ENCODE measurements around the gene ADAMTS2. TPM values are rescaled to one million over a fixed set of nuclear protein-coding genes. Genes with fewer than 3 reads are reported as not detected.

Gene ADAMTS2
- total and polyA plus RNA-seq, 2 donors (not counting 3 experiments of a cell fraction or from before 2014, with no cell fraction given) = not detected

- H3K9ac ChIP-seq (replicated peaks; ENCODE audit: extremely low read depth, insufficient read depth, low read length) = no peak overlapping the region
- no peaks in the 10 kb centered on the region for H3K27me3 ChIP-seq (ENCODE audit: control insufficient read depth in 2 of 2, insufficient read depth in 2 of 2, low read length in 2 of 2)
- DNase-seq (ENCODE audit: low read depth, low spot score) (no peak), FAIRE-seq (no peak)
- BruUV-seq (replicated peaks) = no TSS peak
- no peak overlapping the region for H3K4me2 ChIP-seq (ENCODE audit: insufficient read depth, low read length)
- intact Hi-C loops (cut with micrococcal nuclease) = no loop called here
- no peak overlapping the region for H3K27ac ChIP-seq (ENCODE audit: insufficient read depth, low read depth, low read length)
- H3K9me3 ChIP-seq (replicated peaks; ENCODE audit: control insufficient read depth, insufficient read depth, low read length) = no peaks in the 10 kb centered on the region
- no peaks in the 10 kb centered on the region for H4K20me1 ChIP-seq (replicated peaks; ENCODE audit: control insufficient read depth, extremely low read depth, insufficient read depth, low read length)
- H2AFZ ChIP-seq (ENCODE audit: low read depth, low read length) = no peak overlapping the region
- dilution Hi-C loops (cut with MboI; ENCODE audit: extremely low pct_ligation_motif_present, low sequenced_read_pairs) = no loop called here
- ChIA-PET POLR2A (no interaction called here), CTCF (no interaction called here)
- H3K4me3 ChIP-seq (replicated peaks in 1 of 3; ENCODE audit: insufficient read depth in 1 of 3, low read depth in 1 of 3, low read length in 3 of 3) = no peak overlapping the region
- H3K79me2 ChIP-seq (ENCODE audit: control insufficient read depth, insufficient read depth, low read length) = no peaks in the 10 kb centered on the region
- TF ChIP-seq POLR2AphosphoS5 (IDR thresholded peaks at IDR 0.05; ENCODE audit: insufficient read depth, low read depth, low read length) (no peak), EZH2 (IDR thresholded peaks at IDR 0.05; ENCODE audit: borderline replicate concordance, low read depth, low read length, severe bottlenecking) (no peak), MYC (IDR thresholded peaks at IDR 0.05; ENCODE audit: low read depth, low read length) (no peak), JUN (IDR thresholded peaks at IDR 0.05; ENCODE audit: borderline replicate concordance, insufficient read depth, insufficient read length, low read depth) (no peak), FOS (IDR thresholded peaks at IDR 0.05; ENCODE audit: borderline replicate concordance, insufficient read depth, low read length) (no peak), POLR2A (IDR thresholded peaks at IDR 0.05; ENCODE audit: low read depth, low read length) (no peak), GATA2 (IDR thresholded peaks at IDR 0.05; ENCODE audit: insufficient read depth, insufficient read length, low read depth, low read length) (no peak)
- TF ChIP-seq, protein P1, sequence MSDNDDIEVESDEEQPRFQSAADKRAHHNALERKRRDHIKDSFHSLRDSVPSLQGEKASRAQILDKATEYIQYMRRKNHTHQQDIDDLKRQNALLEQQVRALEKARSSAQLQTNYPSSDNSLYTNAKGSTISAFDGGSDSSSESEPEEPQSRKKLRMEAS (IDR thresholded peaks at IDR 0.05; ENCODE audit: insufficient read depth, insufficient read length) = no peak
- TF ChIP-seq, protein P2, sequence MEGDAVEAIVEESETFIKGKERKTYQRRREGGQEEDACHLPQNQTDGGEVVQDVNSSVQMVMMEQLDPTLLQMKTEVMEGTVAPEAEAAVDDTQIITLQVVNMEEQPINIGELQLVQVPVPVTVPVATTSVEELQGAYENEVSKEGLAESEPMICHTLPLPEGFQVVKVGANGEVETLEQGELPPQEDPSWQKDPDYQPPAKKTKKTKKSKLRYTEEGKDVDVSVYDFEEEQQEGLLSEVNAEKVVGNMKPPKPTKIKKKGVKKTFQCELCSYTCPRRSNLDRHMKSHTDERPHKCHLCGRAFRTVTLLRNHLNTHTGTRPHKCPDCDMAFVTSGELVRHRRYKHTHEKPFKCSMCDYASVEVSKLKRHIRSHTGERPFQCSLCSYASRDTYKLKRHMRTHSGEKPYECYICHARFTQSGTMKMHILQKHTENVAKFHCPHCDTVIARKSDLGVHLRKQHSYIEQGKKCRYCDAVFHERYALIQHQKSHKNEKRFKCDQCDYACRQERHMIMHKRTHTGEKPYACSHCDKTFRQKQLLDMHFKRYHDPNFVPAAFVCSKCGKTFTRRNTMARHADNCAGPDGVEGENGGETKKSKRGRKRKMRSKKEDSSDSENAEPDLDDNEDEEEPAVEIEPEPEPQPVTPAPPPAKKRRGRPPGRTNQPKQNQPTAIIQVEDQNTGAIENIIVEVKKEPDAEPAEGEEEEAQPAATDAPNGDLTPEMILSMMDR (IDR thresholded peaks at IDR 0.05; ENCODE audit: extremely low read depth in 1 of 2, insufficient read depth in 1 of 2, low read depth in 1 of 2, low read length in 2 of 2) = no peak
- no peaks in the 10 kb centered on the region for H3K36me3 ChIP-seq (ENCODE audit: control insufficient read depth in 2 of 2, extremely low read depth in 1 of 2, insufficient read depth in 2 of 2, low read length in 2 of 2)
- H3K9me1 ChIP-seq (replicated peaks; ENCODE audit: control insufficient read depth, extremely low read depth, insufficient read depth, low read length) = no peaks in the 10 kb centered on the region
- H3K4me1 ChIP-seq (ENCODE audit: control insufficient read depth, extremely low read depth, insufficient read depth, low read length) = no peaks in the 10 kb centered on the region
These were observed 65.7 kb downstream of the ADAMTS2 start for GRCh38 chr5:179279347-179280094.
